Progenitor cell of endocrine pancreas (in vitro differentiated cells): ENCODE data around the gene KBTBD2. TPM values are rescaled to one million over a fixed set of nuclear protein-coding genes. Genes with fewer than 3 reads are reported as not detected.
"Not testable (repeated sequence)": the region's sequence is repeated elsewhere in the genome, so short reads cannot be mapped to it uniquely, and the experiment has no call there.

ENCODE experiments used
- DNase-seq: peaks from one replicate; pipeline ENCODE4 v3.0.0; 2021; ENCODE audit warnings: low spot score; ENCODE audit not compliant: unreplicated experiment
- H3K27ac Mint-ChIP-seq: 2 replicates; pipeline ENCODE4 v1.8.0; 2021; ENCODE audit warnings: mild to moderate bottlenecking, moderate library complexity, mixed read lengths
- H3K27me3 Mint-ChIP-seq: 2 replicates; pipeline ENCODE4 v1.8.0; 2021; ENCODE audit warnings: mixed read lengths
- H3K36me3 Mint-ChIP-seq: 2 replicates; pipeline ENCODE4 v1.8.0; 2022; ENCODE audit warnings: mixed read lengths; ENCODE audit not compliant: insufficient read depth
- H3K4me1 Mint-ChIP-seq: 2 replicates; pipeline ENCODE4 v1.8.0; 2021; ENCODE audit warnings: low read depth, mixed read lengths
- H3K4me3 Mint-ChIP-seq: 2 replicates; pipeline ENCODE4 v1.8.0; 2021; ENCODE audit warnings: low read depth, mild to moderate bottlenecking, moderate library complexity, mixed read lengths
- H3K9me3 Mint-ChIP-seq: 2 replicates; pipeline ENCODE4 v1.8.0; 2021; ENCODE audit warnings: low read depth, mixed read lengths
- CTCF ChIP-seq: fragments of 200-600 bp; sonication (generic); IDR thresholded peaks from one replicate; pipeline ENCODE4 v1.5.0; 2021; ENCODE audit warnings: antibody characterized with exemption, mild to moderate bottlenecking; ENCODE audit not compliant: unreplicated experiment
- total RNA-seq: library from RNA; stranded (reverse); gene quantifications from 2 replicates; pipeline ENCODE4 v1.2.1, GENCODE V29; 2021

KBTBD2 gene
- total RNA-seq, 1 donor from 2014 or later, result 48.1 TPM

- H3K4me3 Mint-ChIP-seq, result no peak overlapping the region
These were observed 4.2 kb downstream of the KBTBD2 start for GRCh38 chr7:32887395-32887794.

DNA sequence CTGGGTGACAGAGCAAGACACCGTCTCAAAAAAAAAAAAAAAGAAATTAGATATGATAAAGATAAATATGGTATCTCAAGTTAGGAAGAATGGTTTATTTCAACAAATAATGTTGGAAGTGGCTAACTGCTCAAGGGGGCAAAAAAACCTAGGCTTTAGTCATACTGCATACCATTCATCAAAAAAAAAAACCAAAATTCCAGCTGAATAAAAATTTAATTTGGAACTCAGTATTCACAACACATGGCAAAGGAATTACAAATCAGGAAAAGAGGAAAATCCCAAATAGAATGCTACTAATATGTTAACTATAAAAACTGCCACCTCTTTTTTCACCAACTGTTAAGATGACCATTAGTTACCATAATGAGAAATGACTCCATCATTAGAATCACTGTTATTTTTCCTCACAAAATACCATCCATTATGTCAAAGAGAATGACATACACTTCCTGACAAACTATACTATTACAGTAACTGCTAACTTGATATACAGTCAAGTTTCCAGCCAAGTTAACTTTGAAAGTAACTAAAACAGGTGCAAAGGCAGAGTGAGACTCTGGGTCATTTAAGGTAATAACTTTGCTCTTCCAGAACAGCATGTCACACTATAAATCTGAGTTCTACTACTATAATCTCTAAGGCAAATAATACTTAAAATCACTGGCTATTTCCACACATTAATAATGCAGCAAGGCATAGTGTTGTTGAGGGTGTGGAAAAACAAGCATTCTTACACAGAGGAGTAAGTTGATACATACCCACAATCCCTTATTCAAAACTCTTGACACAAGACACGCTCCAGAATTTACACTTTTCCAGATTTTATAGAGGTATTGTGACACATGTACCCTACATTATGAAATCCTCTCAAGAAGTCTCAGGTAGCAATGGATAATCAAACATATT, 10.2 kb downstream of the KBTBD2 start:
- Mint-ChIP-seq H3K27ac (peak overlapping the region; percentile 14), H3K36me3 (peaks cover 2% of the 10 kb centered on the region), H3K4me3 (no peak overlapping the region), H3K4me1 (peaks cover 34% of the 10 kb centered on the region), H3K9me3 (no peaks in the 10 kb centered on the region), H3K27me3 (no peaks in the 10 kb centered on the region)
- TF ChIP-seq CTCF, result no peak
- DNase-seq, result no peak

More at GRCh38 chr7:32887395-32887794, 4.2 kb downstream of the KBTBD2 start:
- H3K27me3 Mint-ChIP-seq, result no peaks in the 10 kb centered on the region
- no peaks in the 10 kb centered on the region for H3K9me3 Mint-ChIP-seq
- DNase-seq, result no peak
- no peak for TF ChIP-seq CTCF
- no peaks in the 10 kb centered on the region for H3K36me3 Mint-ChIP-seq
- H3K27ac Mint-ChIP-seq, result no peak overlapping the region
- peaks cover 49% of the 10 kb centered on the region for H3K4me1 Mint-ChIP-seq

DNA sequence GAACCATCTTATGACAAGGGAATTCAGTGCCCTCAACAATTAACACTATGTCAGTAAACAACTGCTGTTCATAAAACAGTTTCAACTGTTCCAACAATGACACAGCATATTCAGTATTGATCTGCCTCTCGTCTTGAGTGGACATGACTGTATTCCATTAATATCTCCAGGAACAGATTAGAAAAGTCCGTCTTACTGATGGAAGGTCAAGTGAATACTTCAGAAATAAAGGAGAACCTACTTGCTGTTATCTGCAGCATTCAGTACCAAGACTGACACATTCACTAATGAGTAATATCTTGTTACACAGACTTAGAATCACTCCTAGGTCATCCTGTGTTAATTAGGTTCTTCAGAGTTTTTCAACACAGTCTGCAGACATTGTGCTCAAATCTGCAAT, 12.1 kb downstream of the KBTBD2 start:
- H3K27me3 Mint-ChIP-seq, result no peaks in the 10 kb centered on the region
- H3K4me1 Mint-ChIP-seq, result peaks cover 25% of the 10 kb centered on the region
- no peaks in the 10 kb centered on the region for H3K9me3 Mint-ChIP-seq
- H3K4me3 Mint-ChIP-seq, result no peak overlapping the region
- H3K27ac Mint-ChIP-seq, result peak overlapping the region; percentile 26
- no peak for DNase-seq
- TF ChIP-seq CTCF, result no peak
- peaks cover 2% of the 10 kb centered on the region for H3K36me3 Mint-ChIP-seq

DNA sequence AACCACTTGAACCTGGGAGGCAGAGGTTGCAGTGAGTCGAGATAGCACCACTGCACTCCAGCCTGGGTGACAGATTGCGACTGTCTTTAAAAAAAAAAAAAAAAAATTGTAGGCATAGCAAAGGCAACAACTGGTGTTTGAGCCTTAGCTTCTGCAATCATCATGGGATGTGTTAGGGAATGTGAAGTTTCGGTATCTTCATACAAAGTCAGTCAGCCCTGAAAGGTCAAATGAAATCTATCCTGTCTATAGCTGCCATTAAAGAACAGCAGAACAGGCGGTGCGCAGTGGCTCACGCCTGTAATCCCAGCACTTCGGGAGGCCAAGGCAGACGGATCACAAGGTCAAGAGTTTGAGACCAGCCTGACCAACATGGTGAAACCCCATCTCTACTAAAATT, 13.5 kb downstream of the KBTBD2 start:
- H3K9me3 Mint-ChIP-seq, H3K27ac Mint-ChIP-seq, H3K36me3 Mint-ChIP-seq, H3K4me3 Mint-ChIP-seq, H3K27me3 Mint-ChIP-seq, DNase-seq: not testable (repeated sequence)
- peaks cover 17% of the 10 kb centered on the region for H3K4me1 Mint-ChIP-seq

DNA sequence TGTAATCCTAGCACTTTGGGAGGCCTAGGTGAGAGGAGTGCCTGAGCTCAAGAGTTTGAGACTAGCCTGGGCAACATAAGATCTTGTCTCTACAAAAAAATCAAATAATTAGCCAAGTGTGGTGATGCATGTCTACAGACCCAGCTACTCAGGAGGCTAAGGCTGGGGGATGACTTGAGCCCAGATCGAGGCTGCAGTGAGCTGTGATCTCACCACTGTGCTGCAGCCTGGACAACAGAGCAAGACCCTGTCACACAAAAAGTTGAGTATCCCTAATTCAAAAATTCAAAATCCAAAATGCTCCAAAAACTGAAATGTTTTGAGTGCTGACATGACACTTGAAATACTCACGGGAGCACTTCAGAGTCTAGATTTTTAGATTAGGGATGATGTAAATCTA, 19.1 kb downstream of the KBTBD2 start:
- H3K27me3 Mint-ChIP-seq, result no peaks in the 10 kb centered on the region
- DNase-seq, result no peak
- H3K4me1 Mint-ChIP-seq, result no peaks in the 10 kb centered on the region
- no peaks in the 10 kb centered on the region for H3K9me3 Mint-ChIP-seq
- no peak overlapping the region for H3K4me3 Mint-ChIP-seq
- no peak for TF ChIP-seq CTCF
- H3K27ac Mint-ChIP-seq, result no peak overlapping the region
- peaks cover 24% of the 10 kb centered on the region for H3K36me3 Mint-ChIP-seq
